ENCODE results near the gene CYSTM1. TPM values are rescaled to one million over a fixed set of nuclear protein-coding genes. Genes with fewer than 3 reads are reported as not detected.
A peak's percentile ranks its signal among the peaks of the same experiment; 100 is the strongest.

CYSTM1 gene
- total and polyA plus RNA-seq, 3 donors from 2014 or later: 33.5 to 115 (median 43.6) TPM

- H3K9me3 ChIP-seq: no peaks in the 10 kb centered on the region
- DNase-seq: no peak
- intact Hi-C loops (cut with DNase I; ENCODE audit: low total_unique reads): no loop called here
- no peaks in the 10 kb centered on the region for H3K4me1 ChIP-seq
- H3K4me3 ChIP-seq: no peak overlapping the region
- no peak overlapping the region for H3K27ac ChIP-seq
- TF ChIP-seq POLR2A (IDR thresholded peaks at IDR 0.05) (no peak), CTCF (IDR thresholded peaks at IDR 0.05) (no peak)
- H3K36me3 ChIP-seq (ENCODE audit: low read depth, missing control alignments): no peaks in the 10 kb centered on the region
- H3K27me3 ChIP-seq: no peaks in the 10 kb centered on the region
Observed at GRCh38 chr5:140275837-140276236, 100.8 kb downstream of the CYSTM1 start.

GRCh38 chr5:140282266-140282665, 107.3 kb downstream of the CYSTM1 start:
- intact Hi-C loops (cut with DNase I; ENCODE audit: low total_unique reads): no loop called here
- H3K27ac ChIP-seq: peak overlapping the region in 1 of 2 donors; percentile 38

GRCh38 chr5:140284013-140284412, 109.0 kb downstream of the CYSTM1 start:
- no peak overlapping the region for H3K27ac ChIP-seq
- no peaks in the 10 kb centered on the region for H3K36me3 ChIP-seq (ENCODE audit: low read depth, missing control alignments)
- TF ChIP-seq POLR2A (IDR thresholded peaks at IDR 0.05) (no peak), CTCF (IDR thresholded peaks at IDR 0.05) (no peak)
- no peaks in the 10 kb centered on the region for H3K4me1 ChIP-seq
- H3K9me3 ChIP-seq: no peaks in the 10 kb centered on the region
- intact Hi-C loops (cut with DNase I; ENCODE audit: low total_unique reads): no loop called here
- no peak overlapping the region for H3K4me3 ChIP-seq
- DNase-seq: no peak
- 80 to 83% methylated on average over 3 of the region's 3 CpGs for WGBS, 2 donors
- no peaks in the 10 kb centered on the region for H3K27me3 ChIP-seq

More at GRCh38 chr5:140282266-140282665, 107.3 kb downstream of the CYSTM1 start:
- DNase-seq: no peak
- Histone ChIP-seq H3K36me3 (ENCODE audit: low read depth, missing control alignments) (no peaks in the 10 kb centered on the region), H3K4me1 (no peaks in the 10 kb centered on the region), H3K27me3 (no peaks in the 10 kb centered on the region), H3K9me3 (no peaks in the 10 kb centered on the region), H3K4me3 (no peak overlapping the region)
- TF ChIP-seq CTCF (IDR thresholded peaks at IDR 0.05) (no peak), POLR2A (IDR thresholded peaks at IDR 0.05) (no peak)
- WGBS, 2 donors: 88 to 89% methylated on average over 2 of the region's 2 CpGs

DNA sequence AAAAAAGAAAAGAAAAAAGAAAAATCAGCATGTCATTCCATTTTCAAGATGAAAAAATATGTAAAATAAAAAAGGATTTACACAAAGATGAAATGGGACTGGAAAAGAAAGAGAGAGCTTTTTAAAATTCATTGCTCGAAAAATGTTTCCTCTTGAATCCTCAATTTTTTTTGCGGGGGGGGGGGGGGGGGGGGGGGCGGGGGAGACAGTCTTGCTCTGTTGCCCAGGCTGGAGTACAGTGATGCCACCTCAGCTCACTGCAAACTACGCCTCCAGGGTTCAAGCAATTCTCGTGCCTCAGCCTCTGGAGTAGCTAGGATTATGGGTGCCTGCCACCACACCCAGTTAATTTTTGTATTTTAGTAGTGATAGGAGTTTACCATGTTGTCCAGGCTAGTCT, 111.4 kb downstream of the CYSTM1 start:
- H3K4me1 ChIP-seq: no peaks in the 10 kb centered on the region

More for the DNA sequence above, 111.4 kb downstream of the CYSTM1 start:
- intact Hi-C loops (cut with DNase I; ENCODE audit: low total_unique reads): no loop called here
- WGBS, 2 donors: 87 to 90% methylated on average over 5 of the region's 5 CpGs
- TF ChIP-seq CTCF (IDR thresholded peaks at IDR 0.05) (no peak), POLR2A (IDR thresholded peaks at IDR 0.05) (no peak)
- Histone ChIP-seq H3K9me3 (no peaks in the 10 kb centered on the region), H3K27ac (no peak overlapping the region), H3K36me3 (ENCODE audit: low read depth, missing control alignments) (no peaks in the 10 kb centered on the region), H3K27me3 (no peaks in the 10 kb centered on the region), H3K4me3 (no peak overlapping the region)
- DNase-seq: no peak
